Stimulated activated CD8-positive, alpha-beta memory T cell treated with anti-CD3 and anti-CD28 coated beads, Interleukin-2, amount 100 ng/mL, for 1 hour (primary cell): ENCODE results near the gene EIF3I.

ENCODE experiments used
- DNase-seq, 2 donors: peaks; one replicate each; pipeline ENCODE4 v3.0.0-alpha.2; 2020; ENCODE audit warnings: low read depth in 2 of 2

Gene EIF3I

DNA sequence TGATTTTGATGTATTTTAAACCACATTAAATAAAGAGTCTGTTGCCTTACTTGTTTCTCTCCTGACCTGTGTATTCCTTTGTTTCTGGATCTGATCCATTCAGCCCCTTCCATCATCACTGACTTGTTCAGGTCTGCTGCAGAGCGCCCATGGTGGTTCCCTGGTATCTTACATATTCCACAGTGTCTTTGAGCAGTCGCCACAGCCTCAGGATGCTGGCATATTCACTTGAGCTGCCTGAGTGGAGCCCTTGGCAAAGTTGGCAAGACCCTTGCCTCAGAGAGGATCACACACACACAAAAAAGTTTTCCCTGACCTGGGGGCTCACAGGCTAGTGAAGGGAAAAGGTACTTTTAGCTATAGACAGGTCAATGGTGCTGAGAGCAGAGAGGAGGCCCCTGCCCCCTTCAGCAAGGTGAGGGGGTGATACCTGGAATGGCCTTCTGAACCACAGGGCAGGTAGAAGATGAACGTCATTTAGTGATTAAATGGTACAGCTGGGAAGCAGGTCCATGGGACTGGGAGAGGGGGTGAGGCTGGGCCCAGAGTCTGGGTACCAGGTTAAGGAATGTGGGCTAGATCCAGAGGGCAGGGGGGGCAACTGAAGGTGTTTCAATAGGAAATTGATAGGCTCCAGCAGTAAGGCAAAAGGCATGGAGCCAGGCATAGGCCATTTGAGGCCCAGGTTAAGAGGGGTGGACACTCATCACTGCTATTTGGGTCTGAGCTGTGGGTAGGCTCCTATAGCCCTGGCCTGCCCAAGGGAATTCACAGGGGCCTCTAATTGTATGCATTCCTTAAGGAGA, 23.8 kb upstream of the EIF3I start:
- DNase-seq = no peak

DNA sequence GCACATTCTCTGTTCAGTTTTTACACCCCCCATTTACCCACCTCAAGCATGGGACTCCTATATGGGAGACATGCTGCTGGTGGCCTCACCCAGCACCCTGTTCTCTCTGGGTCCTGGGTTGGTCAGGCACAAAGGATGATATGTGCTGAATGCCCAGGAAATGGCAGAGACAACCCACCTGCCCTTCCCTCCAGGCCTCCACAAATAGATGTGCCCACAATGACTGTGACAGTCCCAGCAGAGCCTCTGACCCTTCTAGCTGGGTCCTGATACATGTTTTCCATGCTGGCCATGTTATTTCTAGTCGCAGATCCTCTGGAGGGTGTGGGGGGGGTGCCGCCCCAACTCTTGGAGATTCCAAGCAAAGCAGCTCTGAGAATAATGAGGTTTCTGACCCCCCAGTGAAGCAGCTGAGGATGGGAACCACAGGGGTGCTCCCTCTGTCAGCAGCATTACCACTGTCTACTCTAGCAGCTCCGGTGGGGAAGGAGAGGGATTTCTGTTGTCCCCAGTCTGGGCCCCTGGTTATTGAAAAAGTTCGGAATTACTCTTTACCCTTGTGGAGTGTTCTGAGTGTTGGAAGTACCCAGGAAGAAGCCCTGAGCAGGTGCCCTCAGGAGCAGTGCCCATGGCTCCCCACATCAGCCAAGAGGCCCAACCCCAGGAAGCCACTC, 23.0 kb upstream of the EIF3I start:
- no peak for DNase-seq

- no peak for DNase-seq
These were observed 22.5 kb upstream of the EIF3I start for GRCh38 chr1:32199717-32200072.

GRCh38 chr1:32200226-32201010, 21.8 kb upstream of the EIF3I start, which contains the start of gene CCDC28B:
Gene CCDC28B, plus strand, starts transcription at chr1:32200595. Its CDS starts 1,341 bp downstream, at chr1:32201936.
- DNase-seq = peak in 1 of 2 donors; percentile 14

DNA sequence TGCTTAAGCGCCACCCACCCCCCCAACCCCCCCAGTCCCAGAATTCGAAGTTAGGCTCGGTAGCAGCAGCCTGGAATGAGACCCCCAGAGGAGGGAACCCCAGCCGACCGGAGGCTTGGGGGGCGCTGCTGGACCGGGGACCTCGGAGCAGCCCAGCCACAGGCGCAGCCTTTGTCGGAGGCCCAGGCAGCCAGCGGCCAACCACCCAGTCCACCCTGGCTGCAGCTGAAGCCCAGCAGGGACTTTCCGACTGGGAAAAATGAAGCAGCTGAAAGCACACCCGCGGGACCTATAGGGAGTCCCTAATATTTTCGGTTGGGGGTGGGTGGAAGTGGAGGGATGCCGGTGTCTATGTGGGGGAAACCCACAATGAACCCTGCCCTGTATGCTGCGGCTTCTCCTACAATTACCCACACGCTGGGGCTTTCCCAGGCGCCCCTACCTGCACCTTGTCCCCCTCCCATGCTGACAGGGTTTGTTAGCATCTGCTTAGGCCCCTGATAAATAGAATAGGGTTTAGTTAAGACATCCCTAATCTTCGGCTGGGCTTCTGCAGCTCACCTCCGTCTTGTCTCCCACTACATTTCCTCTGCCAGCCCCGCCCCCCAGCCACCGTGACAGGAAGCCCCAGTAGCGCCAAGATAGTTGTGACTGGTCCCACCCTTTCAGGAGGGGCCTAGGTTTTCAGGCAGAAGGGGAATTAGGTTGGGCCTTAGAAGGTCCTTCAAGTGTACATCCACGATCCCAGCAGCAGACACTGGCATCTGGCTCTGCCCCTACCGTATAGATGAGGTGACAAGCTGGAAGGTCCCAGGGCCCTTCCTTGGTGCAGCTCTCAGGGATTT, 21.0 kb upstream of the EIF3I start:
- DNase-seq = peak; percentile 52 to 58

DNA sequence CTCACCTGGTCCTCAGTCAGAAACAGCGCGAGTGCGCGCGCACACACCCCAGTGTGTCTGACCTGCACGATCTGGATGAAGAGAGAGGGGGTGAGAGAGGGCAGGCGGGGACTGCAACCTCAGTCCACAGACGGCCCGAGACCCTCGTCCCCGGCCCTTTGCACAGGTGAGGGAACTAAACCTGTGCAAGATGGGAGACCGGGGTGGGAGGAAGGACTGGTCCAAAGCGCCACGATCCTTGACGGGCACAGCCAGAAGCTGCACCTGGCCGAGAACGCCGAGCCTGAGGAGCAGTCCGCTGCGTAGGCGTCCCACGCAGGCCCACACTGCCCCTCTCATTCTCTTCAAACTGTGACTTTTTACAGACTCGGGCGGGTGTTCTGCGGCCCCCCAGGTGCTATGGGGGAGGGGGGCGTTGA, 17.3 kb upstream of the EIF3I start:
- DNase-seq = no peak

DNA sequence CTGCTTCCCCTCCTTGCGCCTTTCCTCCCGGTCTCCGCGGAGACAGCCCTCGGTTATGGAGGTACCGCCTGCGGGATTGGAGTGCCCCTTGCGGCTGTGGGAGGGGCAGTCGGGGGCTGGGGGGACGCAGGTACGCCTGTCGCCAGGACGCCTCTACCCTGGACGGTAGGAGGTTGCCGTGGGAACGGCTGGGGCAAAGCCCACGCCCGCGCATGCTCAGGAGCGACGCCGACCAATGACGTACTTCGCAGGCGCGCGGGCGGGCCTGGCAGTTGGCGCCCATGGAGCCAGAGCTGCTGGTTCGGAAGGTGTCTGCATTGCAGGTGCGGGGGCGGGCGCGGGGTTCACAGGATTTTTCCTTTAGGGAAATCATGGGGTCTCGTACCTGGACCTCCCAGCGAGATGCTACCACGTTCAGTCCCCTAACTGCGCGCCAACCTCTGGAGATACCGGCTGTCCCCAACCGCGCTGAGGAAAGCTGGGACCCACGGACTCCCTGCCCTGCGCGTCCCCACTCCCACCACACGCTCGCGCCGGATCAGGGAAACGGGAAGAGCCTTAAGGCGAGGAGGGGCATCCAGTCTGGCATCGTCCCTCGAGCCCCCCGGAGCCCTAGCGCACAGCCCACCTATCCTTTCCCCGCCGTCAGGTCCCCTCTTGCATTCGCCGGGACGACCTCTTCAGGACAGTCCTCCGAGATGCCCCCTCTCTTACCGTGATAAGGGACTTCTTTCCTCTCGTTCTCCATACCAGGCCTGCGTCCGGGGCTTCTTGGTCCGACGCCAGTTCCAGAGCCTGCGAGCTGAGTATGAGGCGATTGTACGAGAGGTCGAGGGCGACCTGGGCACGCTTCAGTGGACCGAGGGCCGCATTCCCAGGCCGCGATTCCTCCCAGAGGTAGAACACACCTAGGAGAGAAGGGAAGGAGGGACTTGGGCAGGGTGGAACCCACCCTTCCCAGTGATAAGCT, 16.5 kb upstream of the EIF3I start, which contains the start of gene IQCC:
Gene IQCC, plus strand, starts transcription at position 271 of the 970 bp plus-strand sequence. Its CDS starts 11 bp downstream, at position 282.
- peak; percentile 65 to 72 for DNase-seq

DNA sequence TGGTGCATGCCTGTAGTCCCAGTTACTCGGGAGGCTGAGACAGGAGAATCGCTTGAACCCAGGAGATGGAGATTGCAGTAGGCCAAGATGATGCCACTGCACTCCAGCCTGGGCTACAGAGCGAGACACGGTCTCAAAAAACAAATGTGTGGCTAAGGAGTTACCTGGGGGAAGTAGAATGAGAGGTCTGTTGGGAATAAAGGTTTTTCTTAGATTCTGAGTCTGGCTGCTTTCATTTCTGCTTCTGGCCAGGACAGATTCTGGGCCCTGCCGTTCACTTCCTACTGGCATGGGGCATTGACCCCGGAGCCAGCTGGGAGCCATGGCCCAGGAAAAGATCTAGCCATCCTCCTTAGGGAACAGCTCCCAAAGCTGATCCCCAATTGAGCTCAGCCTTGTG, 13.7 kb upstream of the EIF3I start:
- DNase-seq = no peak

GRCh38 chr1:32208891-32209328, 13.3 kb upstream of the EIF3I start, which contains the start of gene DCDC2B:
Gene DCDC2B, plus strand, starts transcription at chr1:32209089. Its CDS starts 5 bp downstream, at chr1:32209094.
- DNase-seq = no peak

DNA sequence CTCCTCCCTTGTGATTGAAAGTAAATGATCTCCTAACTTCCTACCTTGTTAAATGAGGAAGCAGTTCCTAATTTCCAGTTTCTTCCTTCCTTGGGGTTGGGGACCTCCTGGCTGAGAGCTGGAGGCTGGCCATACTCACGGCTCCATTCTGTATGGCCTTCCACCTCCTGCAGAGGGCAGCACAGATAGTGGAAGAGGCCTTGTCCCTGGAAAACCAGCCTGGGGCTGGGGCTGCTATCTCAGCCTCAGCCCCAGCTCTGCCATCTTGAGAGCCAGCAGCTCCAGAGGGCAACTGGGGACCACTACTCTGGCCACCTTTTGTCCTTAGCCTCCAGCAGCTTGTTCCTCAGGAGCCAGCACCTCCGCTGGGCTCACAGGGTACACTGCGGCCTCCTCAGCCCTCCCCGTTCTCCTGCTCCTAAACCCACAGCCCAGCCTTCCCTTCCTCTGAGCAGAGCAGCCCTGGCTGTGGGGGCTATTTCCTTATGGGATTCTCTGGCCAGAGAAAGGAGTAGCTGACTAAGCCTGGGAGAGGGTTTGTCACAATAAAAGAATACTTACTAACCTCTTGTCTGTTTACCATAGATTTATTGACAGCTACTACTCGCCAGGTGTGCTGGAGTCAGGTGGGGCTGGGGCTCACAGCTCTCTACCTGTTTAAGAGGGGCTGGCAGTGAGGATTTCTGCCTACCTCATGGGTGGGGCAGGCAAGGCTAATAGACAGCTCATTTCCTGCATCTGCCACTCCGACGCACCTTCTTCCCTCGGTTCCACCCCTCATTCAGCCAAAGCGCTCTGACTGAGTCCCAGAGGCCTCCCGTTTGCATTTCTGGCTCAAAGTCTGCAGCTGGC, 6.4 kb upstream of the EIF3I start:
- peak in 1 of 2 donors; percentile 33 for DNase-seq

DNA sequence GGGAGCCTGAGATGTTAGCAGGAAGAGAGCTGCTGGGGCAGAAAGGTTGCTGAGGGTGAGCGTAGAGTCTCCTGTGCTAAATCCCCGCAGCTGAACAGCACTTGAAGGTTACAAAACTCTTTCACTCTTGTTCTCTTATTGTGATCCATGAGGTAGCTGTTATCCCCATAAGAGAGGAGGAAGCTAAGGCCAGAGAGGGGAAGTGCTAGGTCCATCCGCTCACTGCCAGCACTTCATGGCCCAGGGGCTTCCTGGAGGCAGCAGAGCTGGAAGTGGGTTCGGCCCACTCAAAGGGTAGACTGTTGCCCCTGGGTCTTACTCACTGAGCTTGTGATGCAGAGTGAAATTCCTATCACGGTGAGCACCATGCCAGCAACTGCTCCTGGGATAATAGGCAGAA, 5.6 kb upstream of the EIF3I start:
- DNase-seq = no peak

- DNase-seq = no peak
These were observed 3.2 kb upstream of the EIF3I start for GRCh38 chr1:32219022-32219421.

GRCh38 chr1:32220746-32221580, 1.2 kb upstream of the EIF3I start:
- DNase-seq = no peak

DNA sequence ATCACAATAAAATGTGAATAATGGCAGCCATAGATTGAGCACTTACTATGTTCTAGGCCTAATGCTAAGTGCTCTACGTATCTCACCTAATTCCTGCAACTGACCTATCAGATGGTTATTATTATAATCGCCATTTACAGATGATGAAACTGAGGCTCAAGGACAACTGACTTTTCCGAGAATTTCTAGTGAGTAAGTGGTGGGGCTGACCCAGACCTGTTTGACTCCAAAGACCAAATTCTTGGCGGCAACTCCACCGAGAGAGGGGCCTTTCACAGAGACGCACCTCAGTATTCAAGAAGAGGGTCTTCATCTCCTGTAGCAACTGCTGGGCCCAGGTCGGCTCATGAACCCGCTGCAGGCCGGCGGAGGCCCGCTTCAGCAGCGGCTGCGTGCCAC, 627 bp upstream of the EIF3I start:
- no peak for DNase-seq

DNA sequence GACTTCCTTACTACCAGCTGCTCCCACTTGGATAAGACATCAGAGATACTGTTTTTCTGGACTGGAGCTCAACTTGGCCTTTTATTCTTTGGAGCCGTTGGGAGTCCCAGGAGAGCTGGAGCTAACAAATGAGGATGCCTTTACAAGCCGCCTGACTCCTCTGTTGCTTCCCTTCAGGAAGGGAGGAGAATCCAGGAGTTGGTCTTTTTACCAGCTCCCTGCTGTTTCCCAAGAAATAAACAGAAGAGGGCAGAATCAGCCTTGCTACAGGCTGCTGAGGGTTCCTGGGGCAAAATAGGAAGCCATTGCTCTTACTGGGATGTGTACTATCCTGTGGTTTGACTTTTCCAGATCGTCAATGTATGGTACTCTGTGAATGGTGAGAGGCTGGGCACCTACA, 1.5 kb downstream of the EIF3I start:
- no peak for DNase-seq

DNA sequence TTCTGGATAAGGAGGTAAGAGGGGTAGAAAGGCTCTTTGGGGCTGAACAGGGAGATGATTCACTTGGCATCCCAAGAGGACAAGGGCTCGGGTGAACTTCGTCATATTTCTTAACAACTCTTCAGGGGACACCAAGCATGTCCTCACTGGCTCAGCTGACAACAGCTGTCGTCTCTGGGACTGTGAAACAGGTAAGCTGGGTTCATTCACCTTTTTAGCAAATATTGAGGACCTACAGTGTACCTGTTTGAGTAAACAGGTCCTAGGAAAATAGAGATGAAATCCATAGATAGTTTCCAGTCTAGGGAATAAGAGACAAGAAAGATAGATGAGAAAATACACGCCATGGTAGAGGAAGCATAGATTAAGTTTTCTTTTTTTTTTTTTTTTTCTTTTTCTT, 2.1 kb downstream of the EIF3I start:
- no peak for DNase-seq

- DNase-seq = no peak
These were observed 6.6 kb downstream of the EIF3I start for GRCh38 chr1:32228771-32229170.

GRCh38 chr1:32231843-32232432, 9.7 kb downstream of the EIF3I start:
- no peak for DNase-seq
